Liver (tissue), 9 donors: Measurements from ENCODE around the gene DDX25. TPM values are rescaled to one million over a fixed set of nuclear protein-coding genes. Genes with fewer than 3 reads are reported as not detected.

Experiments
- DNase-seq: peaks from one replicate; pipeline ENCODE4 v3.0.0-alpha.2; 2017; ENCODE audit warnings: low spot score
- H3K27ac ChIP-seq, 2 donors: one replicate each; pipeline ENCODE4 v1.7.0; 2013; ENCODE audit warnings: inconsistent platforms in 2 of 2, low read length in 2 of 2, control low read depth in 1 of 2, low read depth in 1 of 2, mild to moderate bottlenecking in 1 of 2
- H3K27me3 ChIP-seq, 4 donors: one replicate each; pipeline versions ENCODE4 v1.6.1 to v1.7.0; 2013; ENCODE audit warnings: low read length in 3 of 4, inconsistent platforms in 1 of 4, mild to moderate bottlenecking in 1 of 4, moderate library complexity in 1 of 4; ENCODE audit not compliant: control insufficient read depth in 4 of 4, insufficient read depth in 4 of 4
- H3K36me3 ChIP-seq, 4 donors: one replicate each; pipeline versions ENCODE4 v1.6.1 to v1.7.0; 2013; ENCODE audit warnings: low read length in 3 of 4, mild to moderate bottlenecking in 3 of 4, low read depth in 1 of 4, moderate library complexity in 1 of 4; ENCODE audit not compliant: control insufficient read depth in 4 of 4, insufficient read depth in 3 of 4
- H3K4me1 ChIP-seq, 4 donors: one replicate each; pipeline versions ENCODE4 v1.6.1 to v1.7.0; 2013; ENCODE audit warnings: low read length in 3 of 4, mild to moderate bottlenecking in 3 of 4, moderate library complexity in 1 of 4; ENCODE audit not compliant: control insufficient read depth in 4 of 4, insufficient read depth in 4 of 4
- H3K4me3 ChIP-seq, 3 donors: one replicate each; pipeline versions ENCODE4 v1.6.1 to v1.7.0; 2013; ENCODE audit warnings: low read length in 3 of 3, control low read depth in 1 of 3, low read depth in 1 of 3, mild to moderate bottlenecking in 1 of 3
- H3K9ac ChIP-seq, 2 donors: one replicate each; pipeline ENCODE4 v1.7.0; 2013; ENCODE audit warnings: low read length in 2 of 2, mild to moderate bottlenecking in 2 of 2, moderate library complexity in 2 of 2, control low read depth in 1 of 2, low read depth in 1 of 2
- H3K9me3 ChIP-seq, 4 donors: one replicate each; pipeline versions ENCODE4 v1.6.1 to v1.7.0; 2013; ENCODE audit warnings: low read length in 3 of 4; ENCODE audit not compliant: control insufficient read depth in 4 of 4
- EGR1 ChIP-seq, 2 donors: IDR thresholded peaks; 2 replicates each; pipeline ENCODE4 v1.6.1; 2016 to 2018; ENCODE audit warnings: antibody characterized with exemption in 2 of 2, low read depth in 2 of 2
- FOXA1 ChIP-seq: IDR thresholded peaks from 2 replicates; pipeline ENCODE4 v1.6.1; 2016; ENCODE audit warnings: antibody characterized with exemption
- FOXA2 ChIP-seq: IDR thresholded peaks from 2 replicates; pipeline ENCODE4 v1.6.1; 2016; ENCODE audit warnings: antibody characterized with exemption
- GABPA ChIP-seq, 2 donors: IDR thresholded peaks in 1 of 2; conservative IDR thresholded peaks in 1 of 2; 2 replicates each; pipeline ENCODE4 v1.6.1; 2016; ENCODE audit warnings: antibody characterized with exemption in 2 of 2, mild to moderate bottlenecking in 1 of 2, moderate library complexity in 1 of 2
- HNF4A ChIP-seq, 2 donors: conservative IDR thresholded peaks; 2 replicates each; pipeline ENCODE4 v1.6.1; 2016; ENCODE audit warnings: antibody characterized with exemption in 2 of 2, mild to moderate bottlenecking in 2 of 2
- HNF4G ChIP-seq: IDR thresholded peaks from 2 replicates; pipeline ENCODE4 v1.6.1; 2016; ENCODE audit warnings: antibody characterized with exemption
- JUND ChIP-seq, 2 donors: IDR thresholded peaks; 2 replicates each; pipeline ENCODE4 v1.6.1; 2016; ENCODE audit warnings: antibody characterized with exemption in 2 of 2
- NR2F2 ChIP-seq: IDR thresholded peaks from 2 replicates; pipeline ENCODE4 v1.6.1; 2016; ENCODE audit warnings: antibody characterized with exemption
- RAD21 ChIP-seq, 2 donors: IDR thresholded peaks; 2 replicates each; pipeline ENCODE4 v1.6.1; 2016; ENCODE audit warnings: antibody characterized with exemption in 2 of 2, mild to moderate bottlenecking in 2 of 2
- RXRA ChIP-seq, 2 donors: IDR thresholded peaks; 2 replicates each; pipeline ENCODE4 v1.6.1; 2017 to 2018; ENCODE audit warnings: antibody characterized with exemption in 2 of 2, mild to moderate bottlenecking in 1 of 2
- SP1 ChIP-seq: IDR thresholded peaks from 2 replicates; pipeline ENCODE4 v1.6.1; 2018; ENCODE audit warnings: antibody characterized with exemption, mild to moderate bottlenecking
- WGBS: extraction: QIAGEN DNeasy Blood & Tissue Kit; methylation state at CpG from one replicate; pipeline ENCODE4 v1.1.7; 2013; 5-methylcytosine and 5-hydroxymethylcytosine counted together
- polyA plus RNA-seq, 2 donors: library from polyadenylated mRNA; stranded (reverse) in 1 of 2; unstranded in 1 of 2; fragments of 200-250 nt in 1 of 2; fragments of >200 nt in 1 of 2; fragmentation: Nextera tagmentation in 1 of 2; extraction: Ambion mirVana in 1 of 2; gene quantifications; one replicate each; pipeline versions ENCODE4 v1.2.1 to v1.2.3, GENCODE V29; 2013 to 2015
- total RNA-seq, 2 donors: library from RNA; depleted of rRNA; stranded (reverse); fragments of >200 nt; gene quantifications; one replicate each; pipeline ENCODE4 v1.2.3, GENCODE V29; 2014
- TF ChIP-seq, protein P1 (sequence below): fragments of 150-350 bp; IDR thresholded peaks from 2 replicates; pipeline ENCODE4 v1.5.1; 2017; ENCODE audit warnings: improper control_type of control experiment, low read depth, low read length; ENCODE audit not compliant: missing input control
- donor health status: healthy.
- donor health status: healthy.
- donor health status: healthy.
- donor health status: healthy.
- donor health status: healthy.

Gene DDX25
- total and polyA plus RNA-seq, 4 donors: 0.07 to 0.79 (median 0.31) TPM

DNA sequence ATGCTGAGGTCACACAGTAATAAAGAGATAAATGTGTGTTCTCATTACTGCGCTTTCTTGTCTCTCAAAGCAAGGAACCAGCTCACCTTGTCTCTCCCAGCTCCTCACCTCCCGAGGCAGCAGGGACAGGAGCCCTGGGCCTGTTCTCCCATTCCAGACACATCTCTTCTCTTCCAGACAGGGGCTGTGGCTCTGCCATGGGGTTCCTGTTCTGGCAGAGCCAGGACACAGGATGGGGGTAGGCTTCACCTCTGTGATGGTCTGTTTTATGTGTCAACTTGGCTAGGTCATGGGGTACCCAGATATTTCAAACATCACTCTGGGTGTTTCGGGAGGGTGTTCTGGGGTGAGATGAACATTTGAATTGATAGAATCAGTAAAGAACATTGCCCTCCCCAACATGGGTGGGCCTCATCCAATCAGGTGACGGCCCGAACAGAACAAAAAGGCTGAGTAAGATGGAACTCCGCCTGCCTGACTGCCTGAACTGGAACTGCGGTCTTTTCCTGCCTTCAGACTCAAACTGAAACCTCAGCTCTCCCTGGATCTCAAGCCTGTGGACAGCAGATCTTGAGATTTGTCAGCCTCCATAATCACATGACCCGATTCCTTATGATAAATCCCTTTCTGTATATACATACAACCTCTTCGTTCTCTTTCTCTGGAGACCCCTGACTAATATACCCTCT is 39.5 kb downstream of the DDX25 start (continued):
- no peak for TF ChIP-seq HNF4G
- TF ChIP-seq NR2F2: no peak
- TF ChIP-seq, protein P1, sequence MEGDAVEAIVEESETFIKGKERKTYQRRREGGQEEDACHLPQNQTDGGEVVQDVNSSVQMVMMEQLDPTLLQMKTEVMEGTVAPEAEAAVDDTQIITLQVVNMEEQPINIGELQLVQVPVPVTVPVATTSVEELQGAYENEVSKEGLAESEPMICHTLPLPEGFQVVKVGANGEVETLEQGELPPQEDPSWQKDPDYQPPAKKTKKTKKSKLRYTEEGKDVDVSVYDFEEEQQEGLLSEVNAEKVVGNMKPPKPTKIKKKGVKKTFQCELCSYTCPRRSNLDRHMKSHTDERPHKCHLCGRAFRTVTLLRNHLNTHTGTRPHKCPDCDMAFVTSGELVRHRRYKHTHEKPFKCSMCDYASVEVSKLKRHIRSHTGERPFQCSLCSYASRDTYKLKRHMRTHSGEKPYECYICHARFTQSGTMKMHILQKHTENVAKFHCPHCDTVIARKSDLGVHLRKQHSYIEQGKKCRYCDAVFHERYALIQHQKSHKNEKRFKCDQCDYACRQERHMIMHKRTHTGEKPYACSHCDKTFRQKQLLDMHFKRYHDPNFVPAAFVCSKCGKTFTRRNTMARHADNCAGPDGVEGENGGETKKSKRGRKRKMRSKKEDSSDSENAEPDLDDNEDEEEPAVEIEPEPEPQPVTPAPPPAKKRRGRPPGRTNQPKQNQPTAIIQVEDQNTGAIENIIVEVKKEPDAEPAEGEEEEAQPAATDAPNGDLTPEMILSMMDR: no peak
- no peak for TF ChIP-seq FOXA2

DNA sequence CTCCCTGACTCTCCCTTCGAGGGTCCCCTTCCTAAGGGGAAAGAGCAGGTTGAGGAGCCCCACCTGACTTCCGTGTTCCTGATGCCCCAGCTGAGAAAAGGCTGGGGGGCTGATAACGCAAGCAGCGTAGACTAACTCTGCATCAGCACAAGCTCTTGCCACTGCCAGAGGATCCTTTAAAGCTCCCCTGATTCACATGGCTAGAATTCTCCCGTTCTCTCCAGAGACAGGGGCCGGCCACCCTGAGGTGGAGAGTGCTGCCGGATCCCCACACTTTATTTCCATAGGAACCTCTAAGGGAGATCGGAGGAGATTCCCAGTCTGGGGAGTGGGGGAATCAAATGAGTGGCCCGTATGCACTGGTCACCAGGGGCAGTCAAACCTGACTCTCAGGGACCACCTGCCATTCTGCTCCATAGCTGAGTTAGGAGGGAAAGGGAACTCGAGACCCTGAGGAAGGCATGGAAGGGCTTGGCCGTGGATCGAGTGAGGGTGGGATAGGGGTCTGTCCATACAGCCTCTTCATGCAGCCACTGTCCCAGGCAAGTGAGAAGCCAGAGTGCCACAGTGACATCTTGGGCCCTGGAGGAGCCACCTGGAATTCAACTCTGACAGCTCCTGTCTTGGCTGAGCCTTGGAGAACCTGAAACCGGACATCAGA is 40.2 kb downstream of the DDX25 start:
- TF ChIP-seq RAD21 (IDR thresholded peaks at IDR 0.05) (no peak), JUND (IDR thresholded peaks at IDR 0.05) (no peak), RXRA (IDR thresholded peaks at IDR 0.05) (no peak), NR2F2 (no peak), HNF4A (conservative IDR thresholded peaks at IDR 0.05) (no peak), EGR1 (IDR thresholded peaks at IDR 0.05; ENCODE audit: low read depth in 2 of 2) (no peak), GABPA (IDR thresholded peaks at IDR 0.05 in 1 of 2, conservative IDR thresholded peaks at IDR 0.05 in 1 of 2) (no peak), SP1 (no peak), FOXA1 (no peak), HNF4G (no peak), FOXA2 (no peak)
- peaks cover 0 to 5% (median 1%) of the 10 kb centered on the region in 4 donors for H3K4me1 ChIP-seq
- no peaks in the 10 kb centered on the region for H3K36me3 ChIP-seq
- H3K9me3 ChIP-seq: no peaks in the 10 kb centered on the region
- no peaks in the 10 kb centered on the region for H3K27me3 ChIP-seq
- 86% methylated on average over 13 of the region's 13 CpGs for WGBS
- H3K9ac ChIP-seq: no peak overlapping the region
- DNase-seq: peak; percentile 23
- H3K27ac ChIP-seq: no peak overlapping the region
- H3K4me3 ChIP-seq: no peak overlapping the region

DNA sequence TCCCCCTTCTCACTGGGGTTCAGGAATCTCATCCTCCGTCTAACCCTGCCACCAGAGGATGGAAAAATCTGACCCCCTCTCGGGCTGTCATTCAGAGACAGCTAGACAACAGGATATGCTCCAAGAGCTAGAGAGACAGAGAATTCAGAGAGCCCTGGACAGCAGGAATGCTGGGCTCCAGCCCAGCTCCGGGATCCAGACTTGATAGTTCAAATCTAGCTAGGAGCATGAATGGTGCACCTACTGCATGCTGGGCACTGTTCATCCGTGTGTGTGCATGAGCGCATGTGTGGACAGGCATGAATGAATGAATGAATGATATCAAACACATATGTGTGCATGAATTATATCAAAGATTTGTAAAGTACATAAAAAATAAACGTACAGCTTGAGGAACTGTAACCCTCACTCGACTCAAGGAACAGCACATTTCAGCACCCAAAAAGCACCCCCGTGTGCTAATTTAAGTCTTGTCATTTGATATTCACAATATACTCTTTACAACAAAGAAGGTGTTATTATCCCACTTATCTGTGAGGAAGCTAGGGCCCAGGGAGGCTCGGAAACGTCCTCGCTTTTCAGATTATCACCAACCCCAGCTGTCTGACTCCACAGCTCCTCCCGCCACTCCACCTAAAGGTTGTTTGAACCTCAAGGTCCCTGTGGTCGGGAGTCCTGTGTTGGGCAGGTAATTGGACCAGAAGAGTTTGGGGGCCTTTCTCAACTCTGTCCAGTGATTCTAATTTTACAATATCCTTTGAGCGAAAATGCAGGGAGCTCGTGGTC is 40.9 kb downstream of the DDX25 start:
- H3K4me1 ChIP-seq: peaks cover 0 to 5% (median 1%) of the 10 kb centered on the region in 4 donors
- H3K4me3 ChIP-seq: no peak overlapping the region
- H3K27me3 ChIP-seq: no peaks in the 10 kb centered on the region
- 77% methylated on average over 15 of the region's 15 CpGs for WGBS
- no peaks in the 10 kb centered on the region for H3K9me3 ChIP-seq
- H3K27ac ChIP-seq: no peak overlapping the region
- H3K36me3 ChIP-seq: no peaks in the 10 kb centered on the region
- TF ChIP-seq FOXA1: no peak
- TF ChIP-seq EGR1 (IDR thresholded peaks at IDR 0.05; ENCODE audit: low read depth in 2 of 2): no peak
- no peak for TF ChIP-seq FOXA2
- TF ChIP-seq JUND (IDR thresholded peaks at IDR 0.05): no peak
- peak; percentile 27 for DNase-seq
- H3K9ac ChIP-seq: no peak overlapping the region
